WTC11 (cell line): ENCODE results near the gene MANBA. TPM values are rescaled to one million over a fixed set of nuclear protein-coding genes. Genes with fewer than 3 reads are reported as not detected.

ENCODE experiments used
- ATAC-seq: fragments of 200-7000 bp; cut with Tn5 transposase; 2 replicates; pipeline ENCODE4 v1.10.0; 2021; ENCODE audit warnings: mild to moderate bottlenecking, moderate library complexity
- CTCF ChIA-PET: fragments of 300-600 bp; sonication (Branson Sonifier 250); formaldehyde crosslinking; loops from one replicate; lab custom pipeline; 2021; ENCODE audit warnings: antibody characterized with exemption; lab: Charles Lee
- POLR2A ChIA-PET: fragments of 350-600 bp; sonication (Branson Sonifier 250); formaldehyde crosslinking; loops from one replicate; lab custom pipeline; 2021; ENCODE audit warnings: antibody characterized with exemption; lab: Charles Lee
- DNase-seq: peaks from one replicate; pipeline ENCODE4 v3.0.0; 2021; ENCODE audit warnings: low spot score
- H3K27ac Mint-ChIP-seq: 2 replicates; pipeline ENCODE4 v1.8.0; 2021; ENCODE audit warnings: mixed read lengths
- H3K27me3 Mint-ChIP-seq: 2 replicates; pipeline ENCODE4 v1.8.0; 2021; ENCODE audit warnings: low read depth, mild to moderate bottlenecking, moderate library complexity, mixed read lengths
- H3K36me3 Mint-ChIP-seq: 2 replicates; pipeline ENCODE4 v1.8.0; 2021; ENCODE audit warnings: mixed read lengths
- H3K4me1 Mint-ChIP-seq: 2 replicates; pipeline ENCODE4 v1.8.0; 2022; ENCODE audit warnings: mixed read lengths
- H3K4me3 Mint-ChIP-seq: 2 replicates; pipeline ENCODE4 v1.8.0; 2021; ENCODE audit warnings: mild to moderate bottlenecking, moderate library complexity, mixed read lengths
- H3K9me3 Mint-ChIP-seq: 2 replicates; pipeline ENCODE4 v1.8.0; 2021; ENCODE audit warnings: mixed read lengths
- ATF1 ChIP-seq: sonication (generic); formaldehyde crosslinking; IDR thresholded peaks from 2 replicates; pipeline ENCODE4 v1.8.1; 2023; ENCODE audit warnings: mild to moderate bottlenecking, moderate library complexity, missing genetic modification reagents
- ELF4 ChIP-seq: sonication (generic); formaldehyde crosslinking; IDR thresholded peaks from 2 replicates; pipeline ENCODE4 v1.8.1; 2022; ENCODE audit warnings: low read depth, mild to moderate bottlenecking, moderate library complexity, missing genetic modification reagents
- EMX1 ChIP-seq: fragments of 250-450 bp; sonication (Bioruptor Pico); IDR thresholded peaks from 2 replicates; pipeline ENCODE4 v1.8.0; 2021; ENCODE audit warnings: mild to moderate bottlenecking
- GABPB1 ChIP-seq: sonication (generic); formaldehyde crosslinking; IDR thresholded peaks from 2 replicates; pipeline ENCODE4 v1.8.1; 2023; ENCODE audit warnings: mild to moderate bottlenecking, missing genetic modification reagents
- GTF2I ChIP-seq: fragments of 250-450 bp; sonication (Bioruptor Pico); conservative IDR thresholded peaks from 2 replicates; pipeline ENCODE4 v1.4.0; 2021; ENCODE audit warnings: mild to moderate bottlenecking
- NFYB ChIP-seq: sonication (generic); formaldehyde crosslinking; conservative IDR thresholded peaks from 2 replicates; pipeline ENCODE4 v1.8.0; 2022; ENCODE audit warnings: low read depth, missing genetic modification reagents
- NR2C2 ChIP-seq: sonication (generic); formaldehyde crosslinking; IDR thresholded peaks from 2 replicates; pipeline ENCODE4 v1.8.0; 2022; ENCODE audit warnings: mild to moderate bottlenecking, missing genetic modification reagents
- NR3C1 ChIP-seq: sonication (generic); formaldehyde crosslinking; conservative IDR thresholded peaks from 2 replicates; pipeline ENCODE4 v1.8.1; 2023; ENCODE audit warnings: low read depth, mild to moderate bottlenecking, missing genetic modification reagents
- STAT6 ChIP-seq: sonication (generic); formaldehyde crosslinking; conservative IDR thresholded peaks from 2 replicates; pipeline ENCODE4 v1.8.1; 2023; ENCODE audit warnings: mild to moderate bottlenecking, low read depth, missing genetic modification reagents, moderate library complexity
- ZBTB43 ChIP-seq: sonication (generic); formaldehyde crosslinking; IDR thresholded peaks from 2 replicates; pipeline ENCODE4 v1.8.1; 2023; ENCODE audit warnings: mild to moderate bottlenecking, missing genetic modification reagents
- ZNF263 ChIP-seq: sonication (generic); formaldehyde crosslinking; IDR thresholded peaks from 2 replicates; pipeline ENCODE4 v1.8.1; 2022; ENCODE audit warnings: low read depth, mild to moderate bottlenecking, moderate library complexity, missing genetic modification reagents
- total RNA-seq: library from RNA; stranded (reverse); gene quantifications from 3 replicates; pipeline ENCODE4 v1.2.3, GENCODE V29; 2021
- TF ChIP-seq, protein P1 (sequence below): fragments of 250-450 bp; sonication (Bioruptor Pico); IDR thresholded peaks from 2 replicates; pipeline ENCODE4 v2.1.2; 2022; ENCODE audit warnings: mild to moderate bottlenecking, moderate library complexity
- TF ChIP-seq, protein P2 (sequence below): sonication (generic); formaldehyde crosslinking; IDR thresholded peaks from 2 replicates; pipeline ENCODE4 v1.8.1; 2023; ENCODE audit warnings: mild to moderate bottlenecking, missing genetic modification reagents, moderate library complexity

MANBA gene
- total RNA-seq, 1 experiment from 2014 or later: 35.1 TPM

DNA sequence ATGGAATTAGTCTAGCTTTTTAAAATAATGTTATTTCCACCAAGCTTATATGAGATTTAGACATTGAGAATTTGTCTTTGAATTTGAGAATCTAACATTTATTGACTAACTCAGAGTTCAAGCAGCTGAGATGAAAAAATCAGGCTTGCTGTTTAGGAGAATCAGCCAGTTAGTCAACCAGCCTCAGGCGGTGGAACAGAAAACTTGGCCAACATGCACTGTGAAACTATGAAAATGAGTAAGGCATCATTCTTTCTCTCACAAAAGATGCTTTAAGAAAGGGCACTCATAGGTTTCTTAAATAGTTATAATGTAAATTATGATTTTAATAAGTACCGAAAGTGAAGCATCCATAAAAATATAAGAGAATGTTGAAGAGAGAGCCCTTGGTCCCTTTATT lies 175.4 kb downstream of the MANBA start:
- Mint-ChIP-seq H3K36me3 (no peaks in the 10 kb centered on the region), H3K4me3 (no peak overlapping the region), H3K27me3 (no peaks in the 10 kb centered on the region), H3K4me1 (no peaks in the 10 kb centered on the region), H3K27ac (no peak overlapping the region), H3K9me3 (no peaks in the 10 kb centered on the region)
- TF ChIP-seq NR2C2 (CRISPR knock-in tag) (no peak), ZBTB43 (CRISPR knock-in tag) (no peak), NR3C1 (CRISPR knock-in tag) (no peak), ELF4 (CRISPR knock-in tag) (no peak), ZNF263 (no peak)
- TF ChIP-seq, protein P1, sequence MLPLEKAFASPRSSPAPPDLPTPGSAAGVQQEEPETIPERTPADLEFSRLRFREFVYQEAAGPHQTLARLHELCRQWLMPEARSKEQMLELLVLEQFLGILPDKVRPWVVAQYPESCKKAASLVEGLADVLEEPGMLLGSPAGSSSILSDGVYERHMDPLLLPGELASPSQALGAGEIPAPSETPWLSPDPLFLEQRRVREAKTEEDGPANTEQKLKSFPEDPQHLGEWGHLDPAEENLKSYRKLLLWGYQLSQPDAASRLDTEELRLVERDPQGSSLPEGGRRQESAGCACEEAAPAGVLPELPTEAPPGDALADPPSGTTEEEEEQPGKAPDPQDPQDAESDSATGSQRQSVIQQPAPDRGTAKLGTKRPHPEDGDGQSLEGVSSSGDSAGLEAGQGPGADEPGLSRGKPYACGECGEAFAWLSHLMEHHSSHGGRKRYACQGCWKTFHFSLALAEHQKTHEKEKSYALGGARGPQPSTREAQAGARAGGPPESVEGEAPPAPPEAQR (CRISPR knock-in tag): no peak
- ChIA-PET POLR2A (no interaction called here), CTCF (interaction anchor here (1.7 kb wide), 1 partner anchor 40 kb away, joined by 4 read pairs; no protein-coding TSS in a partner anchor)
- ATAC-seq (no peak), DNase-seq (no peak)

GRCh38 chr4:102584091-102584490 lies 176.7 kb downstream of the MANBA start:
- ATAC-seq: no peak
- ChIA-PET POLR2A (no interaction called here), CTCF (no interaction called here)
- no peak overlapping the region for H3K4me3 Mint-ChIP-seq
- no peaks in the 10 kb centered on the region for H3K36me3 Mint-ChIP-seq
- H3K27ac Mint-ChIP-seq: no peak overlapping the region
- H3K9me3 Mint-ChIP-seq: no peaks in the 10 kb centered on the region
- peaks cover under 1% of the 10 kb centered on the region; the same call in 1 of the 2 replicates for H3K4me1 Mint-ChIP-seq
- H3K27me3 Mint-ChIP-seq: no peaks in the 10 kb centered on the region
- TF ChIP-seq ZBTB43 (CRISPR knock-in tag) (no peak), GTF2I (no peak), STAT6 (CRISPR knock-in tag) (no peak), NFYB (CRISPR knock-in tag) (no peak), ATF1 (CRISPR knock-in tag) (no peak), EMX1 (no peak), GABPB1 (no peak)
- TF ChIP-seq, protein P2, sequence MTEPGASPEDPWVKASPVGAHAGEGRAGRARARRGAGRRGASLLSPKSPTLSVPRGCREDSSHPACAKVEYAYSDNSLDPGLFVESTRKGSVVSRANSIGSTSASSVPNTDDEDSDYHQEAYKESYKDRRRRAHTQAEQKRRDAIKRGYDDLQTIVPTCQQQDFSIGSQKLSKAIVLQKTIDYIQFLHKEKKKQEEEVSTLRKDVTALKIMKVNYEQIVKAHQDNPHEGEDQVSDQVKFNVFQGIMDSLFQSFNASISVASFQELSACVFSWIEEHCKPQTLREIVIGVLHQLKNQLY (CRISPR knock-in tag): no peak
- no peak for DNase-seq

Other genes with a start within 250 kb of the MANBA start
- gene UBE2D3, start 66.6 kb upstream of the MANBA start, total RNA-seq: 326 to 351 TPM (median 334 TPM) in 3 replicates
- gene CISD2, start 108.0 kb upstream of the MANBA start, total RNA-seq: 30.0 to 36.6 TPM (median 36.2 TPM) in 3 replicates